SU-DHL-6 (cell line): ENCODE results near the gene PIP4K2B.

Source experiments
- EZH2phosphoT487 ChIP-seq: fragments of 200-600 bp; sonication (generic), shearing (Covaris generic); conservative IDR thresholded peaks from 2 replicates; pipeline ENCODE4 v1.6.1; 2018; ENCODE audit warnings: mild to moderate bottlenecking, antibody characterized with exemption, low read length, moderate library complexity, mixed read lengths
- TF ChIP-seq, protein P1 (sequence below): fragments of 200-600 bp; sonication (generic); IDR thresholded peaks from one replicate; pipeline ENCODE4 v1.5.1; 2017; ENCODE audit warnings: antibody characterized with exemption, mild to moderate bottlenecking, low read length, moderate library complexity; ENCODE audit not compliant: insufficient read depth, poor library complexity, severe bottlenecking

DNA sequence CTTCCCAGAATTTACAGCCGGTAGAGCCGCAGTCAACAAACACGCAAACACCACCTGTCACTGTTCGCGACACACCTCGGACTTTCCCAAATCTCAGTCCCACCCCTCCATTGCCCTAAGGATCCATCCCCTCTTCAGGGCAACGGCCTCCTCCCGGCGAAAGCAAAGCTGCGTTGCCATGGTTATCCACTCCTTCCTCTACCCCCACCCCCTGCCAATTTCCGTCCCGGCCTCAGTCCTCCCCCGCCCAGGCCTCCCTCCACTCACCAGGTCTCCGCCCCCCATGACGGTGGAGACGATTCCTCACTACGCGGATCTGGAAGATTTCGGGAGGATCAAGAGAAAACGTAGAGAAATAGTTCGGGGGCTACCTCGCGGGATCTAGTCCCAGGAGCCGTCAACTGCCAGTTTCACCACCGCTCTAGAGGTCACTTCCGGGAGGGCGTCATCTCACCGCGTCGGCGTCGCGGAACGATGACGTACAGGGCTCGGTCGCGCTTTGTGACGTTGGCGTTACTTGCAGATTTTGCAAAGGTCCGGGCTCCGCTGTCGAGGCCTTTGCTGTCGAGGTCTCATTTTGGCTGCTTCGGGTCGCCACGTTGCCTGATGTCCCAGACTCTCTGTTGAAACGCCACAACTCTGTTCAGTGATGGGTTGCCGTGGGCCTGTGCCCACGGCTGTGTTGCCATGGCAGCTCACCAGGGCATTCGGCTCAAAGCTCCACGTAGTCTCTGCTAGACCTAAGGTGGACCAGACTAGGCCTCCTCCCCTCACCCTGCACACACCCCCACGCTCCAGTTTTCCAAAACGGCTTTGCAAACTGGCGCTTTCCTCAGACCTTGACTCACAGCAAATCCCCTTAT lies 25.8 kb upstream of the PIP4K2B start, which contains the start of gene CWC25:
- TF ChIP-seq, protein P1, sequence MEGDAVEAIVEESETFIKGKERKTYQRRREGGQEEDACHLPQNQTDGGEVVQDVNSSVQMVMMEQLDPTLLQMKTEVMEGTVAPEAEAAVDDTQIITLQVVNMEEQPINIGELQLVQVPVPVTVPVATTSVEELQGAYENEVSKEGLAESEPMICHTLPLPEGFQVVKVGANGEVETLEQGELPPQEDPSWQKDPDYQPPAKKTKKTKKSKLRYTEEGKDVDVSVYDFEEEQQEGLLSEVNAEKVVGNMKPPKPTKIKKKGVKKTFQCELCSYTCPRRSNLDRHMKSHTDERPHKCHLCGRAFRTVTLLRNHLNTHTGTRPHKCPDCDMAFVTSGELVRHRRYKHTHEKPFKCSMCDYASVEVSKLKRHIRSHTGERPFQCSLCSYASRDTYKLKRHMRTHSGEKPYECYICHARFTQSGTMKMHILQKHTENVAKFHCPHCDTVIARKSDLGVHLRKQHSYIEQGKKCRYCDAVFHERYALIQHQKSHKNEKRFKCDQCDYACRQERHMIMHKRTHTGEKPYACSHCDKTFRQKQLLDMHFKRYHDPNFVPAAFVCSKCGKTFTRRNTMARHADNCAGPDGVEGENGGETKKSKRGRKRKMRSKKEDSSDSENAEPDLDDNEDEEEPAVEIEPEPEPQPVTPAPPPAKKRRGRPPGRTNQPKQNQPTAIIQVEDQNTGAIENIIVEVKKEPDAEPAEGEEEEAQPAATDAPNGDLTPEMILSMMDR, result no peak
- TF ChIP-seq EZH2phosphoT487, result no peak
